Rectal smooth muscle tissue (tissue), 1 donor: ENCODE data around the gene ASXL1.

Experiments
- H3K27ac ChIP-seq: one replicate; pipeline ENCODE4 v1.7.0; 2013; ENCODE audit warnings: low read depth, low read length, inconsistent platforms
- H3K27me3 ChIP-seq: one replicate; pipeline ENCODE4 v1.7.0; 2013; ENCODE audit warnings: low read length; ENCODE audit not compliant: control insufficient read depth, insufficient read depth
- H3K36me3 ChIP-seq: one replicate; pipeline ENCODE4 v1.7.0; 2013; ENCODE audit warnings: low read length; ENCODE audit not compliant: control insufficient read depth, insufficient read depth
- H3K4me1 ChIP-seq: one replicate; pipeline ENCODE4 v1.7.0; 2013; ENCODE audit warnings: low read length; ENCODE audit not compliant: control insufficient read depth, insufficient read depth
- H3K4me3 ChIP-seq: one replicate; pipeline ENCODE4 v1.7.0; 2013; ENCODE audit warnings: low read length
- H3K9ac ChIP-seq: one replicate; pipeline ENCODE4 v1.7.0; 2013; ENCODE audit warnings: low read length

ASXL1 gene

GRCh38 chr20:32483351-32484224 is 125.5 kb downstream of the ASXL1 start:
- no peaks in the 10 kb centered on the region for H3K36me3 ChIP-seq
- no peaks in the 10 kb centered on the region for H3K27me3 ChIP-seq
- H3K4me3 ChIP-seq: peak overlapping the region; percentile 83
- no peak overlapping the region for H3K9ac ChIP-seq
- peak overlapping the region; percentile 71 for H3K27ac ChIP-seq
- H3K4me1 ChIP-seq: peaks cover 14% of the 10 kb centered on the region

GRCh38 chr20:32484225-32484957 is 126.3 kb downstream of the ASXL1 start:
- H3K36me3 ChIP-seq: no peaks in the 10 kb centered on the region
- H3K4me1 ChIP-seq: peaks cover 14% of the 10 kb centered on the region
- H3K27me3 ChIP-seq: no peaks in the 10 kb centered on the region
- H3K27ac ChIP-seq: peak overlapping the region; percentile 71
- H3K4me3 ChIP-seq: peak overlapping the region; percentile 83
- no peak overlapping the region for H3K9ac ChIP-seq

GRCh38 chr20:32484958-32485769 is 127.0 kb downstream of the ASXL1 start:
- H3K9ac ChIP-seq: no peak overlapping the region
- H3K4me3 ChIP-seq: peak overlapping the region; percentile 83
- H3K4me1 ChIP-seq: peaks cover 13% of the 10 kb centered on the region
- H3K36me3 ChIP-seq: no peaks in the 10 kb centered on the region
- no peaks in the 10 kb centered on the region for H3K27me3 ChIP-seq
- H3K27ac ChIP-seq: peak overlapping the region; percentile 24

- peaks cover 6% of the 10 kb centered on the region for H3K4me1 ChIP-seq
- no peaks in the 10 kb centered on the region for H3K27me3 ChIP-seq
- H3K27ac ChIP-seq: peak overlapping the region; percentile 24
- H3K4me3 ChIP-seq: no peak overlapping the region
- H3K36me3 ChIP-seq: no peaks in the 10 kb centered on the region
- H3K9ac ChIP-seq: no peak overlapping the region
Observed at GRCh38 chr20:32485770-32486478, 127.8 kb downstream of the ASXL1 start.

GRCh38 chr20:32487381-32487780 is 129.2 kb downstream of the ASXL1 start:
- Histone ChIP-seq H3K9ac (no peak overlapping the region), H3K27ac (no peak overlapping the region), H3K4me3 (no peak overlapping the region), H3K27me3 (no peaks in the 10 kb centered on the region), H3K4me1 (no peaks in the 10 kb centered on the region), H3K36me3 (no peaks in the 10 kb centered on the region)

- H3K36me3 ChIP-seq: no peaks in the 10 kb centered on the region
- H3K27me3 ChIP-seq: no peaks in the 10 kb centered on the region
- no peak overlapping the region for H3K9ac ChIP-seq
- H3K4me3 ChIP-seq: no peak overlapping the region
- H3K27ac ChIP-seq: no peak overlapping the region
- no peaks in the 10 kb centered on the region for H3K4me1 ChIP-seq
Observed at GRCh38 chr20:32488066-32488838, 130.1 kb downstream of the ASXL1 start.
